Breast epithelium (tissue), 3 donors: ENCODE results near the gene SPATA2L.

Source experiments
- CTCF ChIP-seq, 3 donors: fragments of 450-650 bp; IDR thresholded peaks; one replicate each; pipeline ENCODE4 v1.5.1; 2016 to 2017; ENCODE audit warnings: antibody characterized with exemption in 3 of 3, mild to moderate bottlenecking in 3 of 3, moderate library complexity in 3 of 3
- POLR2A ChIP-seq: fragments of 450-650 bp; IDR thresholded peaks from one replicate; pipeline ENCODE4 v1.6.1; 2016; ENCODE audit warnings: antibody characterized with exemption, mild to moderate bottlenecking, moderate library complexity

GRCh38 chr16:89690392-89690901 is 11.1 kb downstream of the SPATA2L start:
- no peak for TF ChIP-seq POLR2A
- TF ChIP-seq CTCF (IDR thresholded peaks at IDR 0.05), result no peak
